Mononuclear cell (primary cell): Measurements from ENCODE around the gene FAM3A. TPM values are rescaled to one million over a fixed set of nuclear protein-coding genes. Genes with fewer than 3 reads are reported as not detected.
"Not testable (repeated sequence)": the region's sequence is repeated elsewhere in the genome, so short reads cannot be mapped to it uniquely, and the experiment has no call there.

Source experiments
- H3K27me3 ChIP-seq: 2 replicates; pipeline ENCODE4 v1.6.0; 2011; ENCODE audit warnings: low read length, control low read depth; ENCODE audit not compliant: insufficient read depth
- H3K4me1 ChIP-seq: 2 replicates; pipeline ENCODE4 v1.5.1; 2011; ENCODE audit warnings: mild to moderate bottlenecking, low read length, control low read depth; ENCODE audit not compliant: insufficient read depth
- H3K4me3 ChIP-seq: 2 replicates; pipeline ENCODE4 v1.5.1; 2011; ENCODE audit warnings: mild to moderate bottlenecking, low read length, moderate library complexity
- H3K9me3 ChIP-seq: 2 replicates; pipeline ENCODE4 v1.5.1; 2011; ENCODE audit warnings: low read depth, mild to moderate bottlenecking, control low read depth, low read length
- total RNA-seq: library from RNA; depleted of rRNA; stranded (reverse); fragments of >200 nt; gene quantifications from one replicate; pipeline ENCODE4 v1.2.3, GENCODE V29; 2012

Gene FAM3A
- total RNA-seq, 1 donor: 12.8 TPM

- H3K4me1 ChIP-seq, H3K4me3 ChIP-seq, H3K27me3 ChIP-seq, H3K9me3 ChIP-seq: not testable (repeated sequence)
Measured at GRCh38 chrX:154496591-154497137, 19.4 kb downstream of the FAM3A start.

- Histone ChIP-seq H3K27me3 (no peaks in the 10 kb centered on the region), H3K4me3 (no peak overlapping the region), H3K4me1 (peaks cover 6% of the 10 kb centered on the region), H3K9me3 (no peaks in the 10 kb centered on the region)
Measured at GRCh38 chrX:154495472-154495922, 20.5 kb downstream of the FAM3A start.

- Histone ChIP-seq H3K9me3 (no peaks in the 10 kb centered on the region), H3K4me3 (no peak overlapping the region), H3K27me3 (no peaks in the 10 kb centered on the region), H3K4me1 (peaks cover 8% of the 10 kb centered on the region)
Measured at GRCh38 chrX:154494715-154495114, 21.3 kb downstream of the FAM3A start.

- H3K4me1 ChIP-seq: peaks cover 26% of the 10 kb centered on the region
- H3K27me3 ChIP-seq: no peaks in the 10 kb centered on the region
- H3K4me3 ChIP-seq: peak within 1 kb of the TSS; percentile 46
- no peaks in the 10 kb centered on the region for H3K9me3 ChIP-seq
Measured at GRCh38 chrX:154490414-154491083, 25.5 kb downstream of the FAM3A start, which contains the start of gene SLC10A3. SLC10A3 (minus strand) TSS chrX:154490629; CDS start chrX:154488940, 1,689 bp downstream.

GRCh38 chrX:154490021-154490413 lies 26.0 kb downstream of the FAM3A start:
- Histone ChIP-seq H3K4me1 (peaks cover 32% of the 10 kb centered on the region), H3K27me3 (no peaks in the 10 kb centered on the region), H3K9me3 (no peaks in the 10 kb centered on the region), H3K4me3 (peak overlapping the region; percentile 46)

GRCh38 chrX:154489182-154489581 lies 26.9 kb downstream of the FAM3A start:
- Histone ChIP-seq H3K9me3 (no peaks in the 10 kb centered on the region), H3K27me3 (no peaks in the 10 kb centered on the region), H3K4me1 (peaks cover 40% of the 10 kb centered on the region), H3K4me3 (no peak overlapping the region)

GRCh38 chrX:154488336-154489075 lies 27.5 kb downstream of the FAM3A start:
- H3K27me3 ChIP-seq: no peaks in the 10 kb centered on the region
- no peaks in the 10 kb centered on the region for H3K9me3 ChIP-seq
- H3K4me1 ChIP-seq: peaks cover 42% of the 10 kb centered on the region
- H3K4me3 ChIP-seq: no peak overlapping the region

GRCh38 chrX:154487518-154488290 lies 28.3 kb downstream of the FAM3A start:
- no peaks in the 10 kb centered on the region for H3K27me3 ChIP-seq
- H3K9me3 ChIP-seq: no peaks in the 10 kb centered on the region
- H3K4me1 ChIP-seq: peaks cover 42% of the 10 kb centered on the region
- no peak overlapping the region for H3K4me3 ChIP-seq

- Histone ChIP-seq H3K4me3 (peak within 1 kb of the TSS; percentile 55), H3K4me1 (peaks cover 42% of the 10 kb centered on the region), H3K9me3 (no peaks in the 10 kb centered on the region)
Measured at GRCh38 chrX:154486396-154487207, 29.4 kb downstream of the FAM3A start, which contains the start of gene UBL4A. UBL4A (minus strand) TSS chrX:154486615; CDS start chrX:154486584, 31 bp downstream.

GRCh38 chrX:154486052-154486395 lies 30.0 kb downstream of the FAM3A start:
- Histone ChIP-seq H3K4me1 (peaks cover 38% of the 10 kb centered on the region), H3K27me3 (no peaks in the 10 kb centered on the region), H3K4me3 (peak overlapping the region; percentile 55), H3K9me3 (no peaks in the 10 kb centered on the region)

More at GRCh38 chrX:154486396-154487207, 29.4 kb downstream of the FAM3A start, which contains the start of gene UBL4A:
- H3K27me3 ChIP-seq: no peaks in the 10 kb centered on the region

GRCh38 chrX:154485150-154486051 lies 30.6 kb downstream of the FAM3A start:
- H3K4me1 ChIP-seq: peaks cover 36% of the 10 kb centered on the region

GRCh38 chrX:154484255-154485149 lies 31.5 kb downstream of the FAM3A start:
- Histone ChIP-seq H3K4me1 (peaks cover 36% of the 10 kb centered on the region), H3K9me3 (no peaks in the 10 kb centered on the region), H3K4me3 (no peak overlapping the region), H3K27me3 (no peaks in the 10 kb centered on the region)

More at GRCh38 chrX:154485150-154486051, 30.6 kb downstream of the FAM3A start:
- no peaks in the 10 kb centered on the region for H3K27me3 ChIP-seq
- no peaks in the 10 kb centered on the region for H3K9me3 ChIP-seq
- H3K4me3 ChIP-seq: peak overlapping the region; percentile 55
